Endothelial cell (in vitro differentiated cells): ENCODE results near the gene HHATL. TPM values are rescaled to one million over a fixed set of nuclear protein-coding genes. Genes with fewer than 3 reads are reported as not detected.

ENCODE experiments used
- DNase-seq: peaks from one replicate; pipeline ENCODE4 v3.0.0; 2021; ENCODE audit warnings: low spot score
- H3K27ac Mint-ChIP-seq: one replicate; pipeline ENCODE4 v1.8.0; 2021; ENCODE audit warnings: mixed read lengths, inconsistent platforms; ENCODE audit not compliant: unreplicated experiment
- H3K27me3 Mint-ChIP-seq: one replicate; pipeline ENCODE4 v1.8.0; 2021; ENCODE audit warnings: mild to moderate bottlenecking, moderate library complexity, mixed read lengths, inconsistent platforms; ENCODE audit not compliant: unreplicated experiment
- H3K36me3 Mint-ChIP-seq: one replicate; pipeline ENCODE4 v1.8.0; 2021; ENCODE audit warnings: mild to moderate bottlenecking, low read depth, mixed read lengths, inconsistent platforms; ENCODE audit not compliant: unreplicated experiment
- H3K4me1 Mint-ChIP-seq: one replicate; pipeline ENCODE4 v1.8.0; 2021; ENCODE audit warnings: mild to moderate bottlenecking, mixed read lengths, inconsistent platforms; ENCODE audit not compliant: unreplicated experiment
- H3K4me3 Mint-ChIP-seq: one replicate; pipeline ENCODE4 v1.8.0; 2021; ENCODE audit warnings: mild to moderate bottlenecking, mixed read lengths, inconsistent platforms; ENCODE audit not compliant: unreplicated experiment
- H3K9me3 Mint-ChIP-seq: one replicate; pipeline ENCODE4 v1.8.0; 2021; ENCODE audit warnings: mixed read lengths, inconsistent platforms; ENCODE audit not compliant: unreplicated experiment
- CTCF ChIP-seq: fragments of 200-600 bp; sonication (generic); IDR thresholded peaks from one replicate; pipeline ENCODE4 v1.5.0; 2021; ENCODE audit warnings: antibody characterized with exemption; ENCODE audit not compliant: unreplicated experiment
- total RNA-seq: library from RNA; stranded (reverse); fragmentation: NEBNext Ultra II Directional; extraction: Animal tissue kit (Norgen Biotek cat#: 25700); gene quantifications from one replicate; pipeline ENCODE4 v1.2.1, GENCODE V29; 2021; ENCODE audit not compliant: unreplicated experiment

HHATL gene
- total RNA-seq, 1 donor from 2014 or later, result not detected

GRCh38 chr3:42662813-42663535 is 39.6 kb downstream of the HHATL start:
- TF ChIP-seq CTCF, result no peak
- no peaks in the 10 kb centered on the region for H3K9me3 Mint-ChIP-seq
- H3K36me3 Mint-ChIP-seq, result peaks cover 13% of the 10 kb centered on the region
- H3K27me3 Mint-ChIP-seq, result peaks cover 24% of the 10 kb centered on the region
- no peak for DNase-seq
- H3K27ac Mint-ChIP-seq, result no peak overlapping the region
- H3K4me1 Mint-ChIP-seq, result peaks cover 11% of the 10 kb centered on the region
- H3K4me3 Mint-ChIP-seq, result no peak overlapping the region

DNA sequence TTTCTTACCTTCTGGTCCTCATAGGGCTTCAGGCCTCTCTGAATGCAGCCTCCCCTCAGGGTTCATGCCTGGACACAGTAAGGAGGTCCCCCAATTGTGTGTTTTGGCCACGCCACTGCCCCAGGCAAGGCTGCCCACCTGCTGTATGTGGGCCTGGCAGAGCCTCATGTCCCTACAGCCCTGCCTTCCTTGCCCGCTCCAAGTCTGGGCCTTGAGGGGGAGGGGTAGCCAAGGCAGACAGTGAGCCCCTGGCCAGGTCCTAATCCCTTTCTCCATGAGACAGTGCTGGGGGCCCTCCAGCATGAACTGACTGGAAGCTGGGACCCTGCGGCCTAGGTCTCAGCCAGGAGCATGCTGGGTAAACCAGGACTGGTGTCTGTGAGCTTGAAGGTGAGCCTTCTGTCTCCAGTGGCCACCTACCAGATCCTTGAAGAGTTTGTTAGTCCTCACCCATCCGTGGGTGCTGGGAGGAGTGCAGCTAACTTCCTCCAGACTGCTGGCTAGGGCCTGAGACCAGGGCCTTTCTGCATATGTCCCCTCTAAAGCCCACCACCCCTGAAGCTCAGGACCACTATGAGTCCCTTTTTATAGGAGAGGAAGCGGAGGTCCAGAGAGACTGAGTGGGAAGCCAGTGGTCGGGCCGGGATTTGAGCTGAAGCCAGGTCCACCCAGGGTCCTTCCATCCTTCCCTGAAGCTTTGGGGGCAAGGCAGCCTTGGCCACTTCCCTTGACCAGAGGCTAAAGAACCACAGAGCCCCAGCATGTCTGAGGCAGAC is 40.4 kb downstream of the HHATL start:
- no peak for TF ChIP-seq CTCF
- Mint-ChIP-seq H3K27ac (no peak overlapping the region), H3K36me3 (peaks cover 13% of the 10 kb centered on the region), H3K9me3 (no peaks in the 10 kb centered on the region), H3K27me3 (peaks cover 22% of the 10 kb centered on the region), H3K4me3 (no peak overlapping the region), H3K4me1 (peaks cover 11% of the 10 kb centered on the region)
- no peak for DNase-seq

- no peak overlapping the region for H3K27ac Mint-ChIP-seq
- H3K4me3 Mint-ChIP-seq, result peak overlapping the region; percentile 51
- no peak for DNase-seq
- peaks cover 11% of the 10 kb centered on the region for H3K4me1 Mint-ChIP-seq
- no peak for TF ChIP-seq CTCF
- peaks cover 23% of the 10 kb centered on the region for H3K27me3 Mint-ChIP-seq
- peaks cover 13% of the 10 kb centered on the region for H3K36me3 Mint-ChIP-seq
- H3K9me3 Mint-ChIP-seq, result no peaks in the 10 kb centered on the region
These were observed 41.0 kb downstream of the HHATL start for GRCh38 chr3:42661593-42662022.

DNA sequence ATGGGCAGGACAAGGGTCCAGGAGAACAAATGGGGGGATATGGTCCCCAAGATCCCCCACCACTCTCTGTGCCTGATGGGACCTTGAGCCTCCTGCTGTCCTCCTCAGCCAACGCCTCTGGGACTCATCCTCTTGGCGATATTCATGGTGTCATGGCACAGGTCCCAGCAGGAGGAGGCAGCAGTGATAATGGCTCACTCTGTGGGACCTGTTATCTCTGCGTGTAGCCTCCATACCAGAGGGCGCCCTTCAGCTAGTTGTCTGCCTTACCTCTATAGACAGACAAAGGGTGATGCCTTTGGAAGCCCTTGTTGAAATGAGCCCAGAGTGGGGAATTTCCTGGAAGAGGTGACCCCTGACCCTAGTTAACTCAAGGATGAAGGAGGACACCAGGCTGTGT is 41.7 kb downstream of the HHATL start:
- Mint-ChIP-seq H3K27me3 (peaks cover 28% of the 10 kb centered on the region), H3K36me3 (peaks cover 13% of the 10 kb centered on the region), H3K4me3 (no peak overlapping the region), H3K4me1 (peaks cover 16% of the 10 kb centered on the region), H3K27ac (no peak overlapping the region), H3K9me3 (no peaks in the 10 kb centered on the region)
- DNase-seq, result no peak
- TF ChIP-seq CTCF, result no peak

DNA sequence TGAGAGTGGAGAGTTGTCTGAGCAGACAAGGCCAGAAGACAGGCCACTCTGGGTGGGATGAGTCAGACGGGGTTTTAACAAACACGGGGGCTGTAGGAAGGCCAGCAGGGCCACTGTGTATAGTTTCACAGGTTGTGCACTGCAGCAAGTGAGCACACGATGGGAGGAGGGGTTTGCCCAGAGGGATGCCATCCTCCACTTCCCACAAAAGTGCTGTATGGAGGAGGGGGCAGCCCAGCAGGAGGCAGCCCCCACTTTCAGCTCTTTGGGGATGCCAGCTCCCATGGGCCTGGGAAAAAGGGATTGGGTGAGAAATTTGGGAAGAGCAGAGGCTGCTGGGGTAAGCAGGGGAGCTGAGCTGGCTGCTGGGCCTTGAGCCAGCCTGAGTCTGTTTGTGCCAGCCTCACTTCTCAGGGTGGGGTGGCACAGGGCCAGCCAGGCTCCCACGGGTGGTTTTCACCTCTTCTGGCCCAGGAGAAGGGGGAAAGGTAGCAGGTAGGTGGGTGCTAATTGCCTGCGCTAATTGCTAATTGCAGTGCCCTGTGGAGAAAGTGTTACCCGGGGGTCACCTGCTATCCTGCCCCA is 42.4 kb downstream of the HHATL start:
- DNase-seq, result no peak
- Mint-ChIP-seq H3K4me1 (peaks cover 18% of the 10 kb centered on the region), H3K27ac (no peak overlapping the region), H3K9me3 (no peaks in the 10 kb centered on the region), H3K4me3 (peak overlapping the region; percentile 58), H3K36me3 (peaks cover 13% of the 10 kb centered on the region), H3K27me3 (peaks cover 28% of the 10 kb centered on the region)
- no peak for TF ChIP-seq CTCF
